KMS-11 (cell line): Measurements from ENCODE around the gene ADGRG6.

Source experiments
- H2AFZ ChIP-seq: fragments of 200-600 bp; sonication (generic); 2 replicates; pipeline ENCODE4 v1.6.1; 2016; ENCODE audit warnings: antibody characterized with exemption, mixed run types, low read depth
- H3K27ac ChIP-seq: fragments of 200-600 bp; sonication (generic); 2 replicates; pipeline ENCODE4 v1.6.1; 2016; ENCODE audit warnings: mild to moderate bottlenecking, mixed run types
- H3K27me3 ChIP-seq: fragments of 200-600 bp; sonication (generic); 2 replicates; pipeline ENCODE4 v1.6.1; 2017; ENCODE audit warnings: mild to moderate bottlenecking, low read depth, mixed run types, moderate library complexity; ENCODE audit not compliant: insufficient read depth
- H3K36me3 ChIP-seq: fragments of 200-600 bp; sonication (generic); 2 replicates; pipeline ENCODE4 v1.6.1; 2017; ENCODE audit warnings: mild to moderate bottlenecking, mixed run types; ENCODE audit not compliant: insufficient read depth
- H3K4me1 ChIP-seq: fragments of 200-600 bp; sonication (generic); 2 replicates; pipeline ENCODE4 v1.6.1; 2016; ENCODE audit warnings: mild to moderate bottlenecking, low read depth, mixed run types; ENCODE audit not compliant: poor library complexity, severe bottlenecking
- H3K4me2 ChIP-seq: fragments of 200-600 bp; sonication (generic); 2 replicates; pipeline ENCODE4 v1.7.0; 2016; ENCODE audit warnings: mild to moderate bottlenecking, mixed run types
- H3K4me3 ChIP-seq: fragments of 200-600 bp; sonication (generic); IDR thresholded peaks from 2 replicates; pipeline ENCODE4 v1.6.1; 2017; ENCODE audit warnings: low read depth, low read length, mixed read lengths; ENCODE audit not compliant: insufficient read depth
- H3K79me2 ChIP-seq: fragments of 200-600 bp; sonication (generic); 2 replicates; pipeline ENCODE4 v1.6.1; 2016; ENCODE audit warnings: low read depth, mixed run types; ENCODE audit not compliant: insufficient read depth
- H3K9ac ChIP-seq: fragments of 200-600 bp; sonication (generic); 2 replicates; pipeline ENCODE4 v1.6.1; 2016; ENCODE audit warnings: mild to moderate bottlenecking, mixed run types
- H4K20me1 ChIP-seq: fragments of 200-600 bp; sonication (generic); 2 replicates; pipeline ENCODE4 v1.6.1; 2016; ENCODE audit warnings: mild to moderate bottlenecking, mixed run types; ENCODE audit not compliant: insufficient read depth
- CTCF ChIP-seq: fragments of 200-600 bp; sonication (generic); conservative IDR thresholded peaks from 2 replicates; pipeline ENCODE4 v1.6.1; 2017; ENCODE audit warnings: low read depth, mild to moderate bottlenecking, antibody characterized with exemption, low read length, moderate library complexity, mixed read lengths

Gene ADGRG6

GRCh38 chr6:142271476-142271875, 30.3 kb upstream of the ADGRG6 start:
- Histone ChIP-seq H3K4me1 (no peaks in the 10 kb centered on the region), H3K79me2 (no peaks in the 10 kb centered on the region), H3K27ac (no peak overlapping the region), H3K4me3 (no peak overlapping the region), H2AFZ (no peak overlapping the region), H4K20me1 (no peaks in the 10 kb centered on the region), H3K27me3 (no peaks in the 10 kb centered on the region), H3K4me2 (no peak overlapping the region), H3K9ac (no peak overlapping the region), H3K36me3 (no peaks in the 10 kb centered on the region)
- TF ChIP-seq CTCF = no peak

- H2AFZ ChIP-seq = no peak overlapping the region
- H3K4me3 ChIP-seq = no peak overlapping the region
- no peaks in the 10 kb centered on the region for H3K4me1 ChIP-seq
- no peaks in the 10 kb centered on the region for H3K27me3 ChIP-seq
- no peaks in the 10 kb centered on the region for H3K36me3 ChIP-seq
- no peaks in the 10 kb centered on the region for H4K20me1 ChIP-seq
- H3K4me2 ChIP-seq = no peak overlapping the region
- H3K79me2 ChIP-seq = no peaks in the 10 kb centered on the region
- no peak for TF ChIP-seq CTCF
- no peak overlapping the region for H3K9ac ChIP-seq
- H3K27ac ChIP-seq = no peak overlapping the region
Measured at GRCh38 chr6:142274656-142275055, 27.2 kb upstream of the ADGRG6 start.

GRCh38 chr6:142275236-142276006, 26.4 kb upstream of the ADGRG6 start:
- no peak overlapping the region for H3K4me2 ChIP-seq
- H3K4me3 ChIP-seq = no peak overlapping the region
- no peaks in the 10 kb centered on the region for H3K36me3 ChIP-seq
- no peak for TF ChIP-seq CTCF
- no peaks in the 10 kb centered on the region for H3K4me1 ChIP-seq
- no peak overlapping the region for H3K9ac ChIP-seq
- no peak overlapping the region for H3K27ac ChIP-seq
- no peaks in the 10 kb centered on the region for H3K27me3 ChIP-seq
- no peaks in the 10 kb centered on the region for H3K79me2 ChIP-seq
- H2AFZ ChIP-seq = no peak overlapping the region
- H4K20me1 ChIP-seq = no peaks in the 10 kb centered on the region

DNA sequence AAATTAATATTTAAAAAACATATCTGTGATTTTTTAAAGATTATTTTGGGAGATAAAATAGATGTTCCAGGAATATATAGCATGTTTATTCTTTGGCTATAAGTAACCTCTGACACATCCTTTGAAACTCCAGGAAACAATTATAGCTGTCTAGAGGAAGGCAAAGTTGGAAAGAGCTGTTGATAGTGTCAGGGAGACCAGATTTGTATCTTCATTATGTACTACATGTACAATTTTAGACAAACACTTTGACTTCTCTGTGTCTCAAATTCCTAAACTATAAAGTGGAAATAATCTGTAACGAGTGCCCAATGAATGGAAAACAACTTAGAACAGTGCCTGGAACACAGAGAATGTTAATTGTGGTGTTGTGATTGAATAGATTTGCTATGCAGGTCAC, 25.6 kb upstream of the ADGRG6 start:
- Histone ChIP-seq H3K4me2 (no peak overlapping the region), H3K27ac (no peak overlapping the region), H3K4me1 (no peaks in the 10 kb centered on the region), H3K27me3 (no peaks in the 10 kb centered on the region), H3K4me3 (no peak overlapping the region), H4K20me1 (no peaks in the 10 kb centered on the region), H3K36me3 (no peaks in the 10 kb centered on the region), H3K9ac (no peak overlapping the region), H3K79me2 (no peaks in the 10 kb centered on the region), H2AFZ (no peak overlapping the region)
- TF ChIP-seq CTCF = no peak
